ENCODE data around the gene ATP10B.

DNA sequence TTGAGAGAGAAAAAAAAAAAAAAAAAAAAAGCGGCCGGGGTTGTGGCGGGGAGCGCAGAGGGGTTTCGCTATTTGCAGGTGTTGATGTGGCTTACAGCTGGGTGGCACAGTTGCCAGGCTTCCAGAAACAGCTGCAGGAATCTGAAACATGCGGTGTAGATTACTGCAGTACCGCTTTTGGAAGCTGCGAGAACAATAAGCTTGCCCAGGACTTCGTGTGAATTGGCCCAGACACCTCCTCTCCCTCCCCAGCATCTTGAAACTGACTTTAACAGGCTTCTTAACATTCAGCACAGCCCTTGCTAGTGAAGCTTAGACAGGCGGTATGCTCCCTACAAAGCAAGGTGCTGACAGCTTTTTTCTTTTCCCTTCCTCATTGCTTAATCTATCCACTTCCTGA, 104.0 kb downstream of the ATP10B start:
- no peak for TF ChIP-seq CTCF (IDR thresholded peaks at IDR 0.05)
- no peak for TF ChIP-seq POLR2A (IDR thresholded peaks at IDR 0.05)
